Peyer's patch (tissue), 4 donors: ENCODE measurements around the gene UCK2. TPM values are rescaled to one million over a fixed set of nuclear protein-coding genes. Genes with fewer than 3 reads are reported as not detected.

Source experiments
- DNase-seq, 3 donors: peaks; one replicate each; pipeline ENCODE4 v3.0.0-alpha.2; 2017 to 2019
- H3K27ac ChIP-seq, 4 donors: fragments of 200-600 bp; sonication (generic); one replicate each; pipeline ENCODE4 v1.5.1; 2016 to 2019
- H3K27me3 ChIP-seq, 2 donors: fragments of 200-600 bp; sonication (generic); one replicate each; pipeline ENCODE4 v1.5.1; 2019
- H3K36me3 ChIP-seq, 3 donors: fragments of 200-600 bp; sonication (generic); one replicate each; pipeline ENCODE4 v1.5.1; 2016 to 2019
- H3K4me1 ChIP-seq, 4 donors: fragments of 200-600 bp; sonication (generic); one replicate each; pipeline ENCODE4 v1.5.1; 2016 to 2019
- H3K4me3 ChIP-seq, 4 donors: fragments of 200-600 bp; sonication (generic); 1 replicate in 3 of 4; 2 replicates in 1 of 4; pipeline ENCODE4 v1.5.1; 2016 to 2019; ENCODE audit warnings: mild to moderate bottlenecking in 1 of 4
- H3K9me3 ChIP-seq, 4 donors: fragments of 200-600 bp; sonication (generic); one replicate each; pipeline ENCODE4 v1.5.1; 2016 to 2019; ENCODE audit warnings: mild to moderate bottlenecking in 1 of 4
- POLR2A ChIP-seq, 2 donors: fragments of 450-650 bp; IDR thresholded peaks; one replicate each; pipeline ENCODE4 v1.5.1; 2017; ENCODE audit warnings: antibody characterized with exemption in 2 of 2, mild to moderate bottlenecking in 2 of 2, moderate library complexity in 2 of 2
- total RNA-seq, 4 donors: library from RNA; depleted of rRNA; stranded (reverse); fragments of >200 nt; gene quantifications; one replicate each; pipeline ENCODE4 v1.1.0, GENCODE V29; 2016
- TF ChIP-seq, protein P1 (sequence below), 6 experiments: fragments of 450-650 bp in 4 of 6; fragments of 200-600 bp in 2 of 6; sonication (generic) in 1 of 6; IDR thresholded peaks; one replicate each; pipeline ENCODE4 v1.5.1; 2017 to 2019; ENCODE audit warnings: antibody characterized with exemption in 6 of 6, mild to moderate bottlenecking in 3 of 6, moderate library complexity in 1 of 6

UCK2 gene
- total RNA-seq, 4 donors from 2014 or later: 36.3 to 117 (median 84.7) TPM

DNA sequence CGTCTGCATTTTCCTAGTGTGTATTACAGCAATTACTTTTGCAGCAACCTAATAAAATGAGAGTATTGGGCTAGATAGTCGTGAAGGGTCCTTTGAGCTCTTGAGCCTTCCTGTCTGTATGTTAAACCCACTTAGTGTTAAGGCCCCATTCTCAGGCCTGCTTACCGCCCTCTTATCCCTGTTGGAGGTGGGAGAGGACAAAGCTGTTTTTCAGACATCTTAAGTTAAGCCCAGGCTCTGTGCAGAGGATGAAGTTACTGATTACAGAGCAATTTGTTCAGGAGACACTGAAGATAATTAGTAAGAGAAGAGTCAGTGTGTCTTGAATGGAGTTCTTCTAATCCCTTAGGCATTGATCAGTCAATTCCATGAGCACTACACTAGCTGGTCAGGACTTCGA lies 114.6 kb downstream of the UCK2 start:
- no peak for DNase-seq
- no peaks in the 10 kb centered on the region for H3K36me3 ChIP-seq

DNA sequence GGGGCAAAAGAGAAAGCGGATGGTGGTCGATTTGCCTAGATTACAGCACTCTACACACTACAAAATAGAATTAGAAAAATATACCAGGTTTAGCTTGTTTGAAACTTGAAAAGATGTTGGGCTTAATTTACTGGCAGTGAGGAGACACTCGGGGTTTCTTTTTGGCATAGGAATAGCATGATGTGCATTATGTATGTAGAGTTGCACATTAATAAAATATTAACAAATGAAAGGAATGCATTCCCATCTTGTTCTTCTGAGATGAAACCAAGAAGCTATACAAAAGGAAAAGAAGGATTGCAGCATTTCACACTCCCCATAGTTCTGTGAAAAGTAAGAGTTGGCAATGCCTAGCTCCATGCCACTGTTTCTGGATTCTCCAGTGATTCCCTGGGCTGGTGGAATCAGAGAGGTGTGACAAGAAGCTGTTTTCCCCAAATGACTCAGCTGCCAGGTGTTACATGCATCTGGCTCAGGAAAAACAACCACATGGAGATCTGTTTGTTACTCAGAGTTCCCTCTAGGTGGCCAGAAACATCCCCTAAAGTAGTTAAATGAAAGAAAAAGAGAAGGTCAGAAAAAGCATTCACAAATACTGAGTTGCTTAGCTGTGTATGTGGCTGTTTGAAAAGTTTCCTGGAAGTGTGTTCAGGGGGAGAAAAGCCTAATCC lies 115.6 kb downstream of the UCK2 start:
- Histone ChIP-seq H3K9me3 (no peaks in the 10 kb centered on the region), H3K36me3 (no peaks in the 10 kb centered on the region), H3K27ac (no peak overlapping the region), H3K4me1 (no peaks in the 10 kb centered on the region), H3K4me3 (no peak overlapping the region), H3K27me3 (no peaks in the 10 kb centered on the region)
- no peak for DNase-seq
- no peak for TF ChIP-seq POLR2A (IDR thresholded peaks at IDR 0.05)

More for the DNA sequence above, 114.6 kb downstream of the UCK2 start:
- no peak overlapping the region for H3K4me3 ChIP-seq
- TF ChIP-seq, protein P1, sequence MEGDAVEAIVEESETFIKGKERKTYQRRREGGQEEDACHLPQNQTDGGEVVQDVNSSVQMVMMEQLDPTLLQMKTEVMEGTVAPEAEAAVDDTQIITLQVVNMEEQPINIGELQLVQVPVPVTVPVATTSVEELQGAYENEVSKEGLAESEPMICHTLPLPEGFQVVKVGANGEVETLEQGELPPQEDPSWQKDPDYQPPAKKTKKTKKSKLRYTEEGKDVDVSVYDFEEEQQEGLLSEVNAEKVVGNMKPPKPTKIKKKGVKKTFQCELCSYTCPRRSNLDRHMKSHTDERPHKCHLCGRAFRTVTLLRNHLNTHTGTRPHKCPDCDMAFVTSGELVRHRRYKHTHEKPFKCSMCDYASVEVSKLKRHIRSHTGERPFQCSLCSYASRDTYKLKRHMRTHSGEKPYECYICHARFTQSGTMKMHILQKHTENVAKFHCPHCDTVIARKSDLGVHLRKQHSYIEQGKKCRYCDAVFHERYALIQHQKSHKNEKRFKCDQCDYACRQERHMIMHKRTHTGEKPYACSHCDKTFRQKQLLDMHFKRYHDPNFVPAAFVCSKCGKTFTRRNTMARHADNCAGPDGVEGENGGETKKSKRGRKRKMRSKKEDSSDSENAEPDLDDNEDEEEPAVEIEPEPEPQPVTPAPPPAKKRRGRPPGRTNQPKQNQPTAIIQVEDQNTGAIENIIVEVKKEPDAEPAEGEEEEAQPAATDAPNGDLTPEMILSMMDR (IDR thresholded peaks at IDR 0.05): no peak
- H3K27ac ChIP-seq: no peak overlapping the region
- H3K27me3 ChIP-seq: no peaks in the 10 kb centered on the region
- H3K4me1 ChIP-seq: no peaks in the 10 kb centered on the region
- no peaks in the 10 kb centered on the region for H3K9me3 ChIP-seq

DNA sequence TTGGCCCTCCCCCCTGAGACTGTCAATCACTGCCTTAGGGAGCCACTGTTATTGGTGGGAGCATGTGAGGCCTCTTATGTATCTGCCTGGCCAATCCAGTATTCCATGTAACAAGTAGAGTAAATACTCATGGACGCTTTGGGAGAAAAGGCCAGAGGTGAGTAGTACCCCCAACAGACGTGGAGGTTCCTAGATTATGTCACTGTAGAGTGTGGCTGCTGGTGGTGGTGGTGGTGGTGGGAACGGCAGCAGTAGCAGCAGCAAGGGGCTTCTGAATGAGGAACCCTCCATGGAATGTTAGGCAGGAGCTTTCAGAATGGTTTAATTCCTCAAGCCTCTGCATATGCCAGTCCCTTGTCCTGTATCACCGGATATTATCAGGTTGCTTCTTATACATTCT lies 118.5 kb downstream of the UCK2 start:
- TF ChIP-seq, protein P1 (IDR thresholded peaks at IDR 0.05): no peak
- TF ChIP-seq POLR2A (IDR thresholded peaks at IDR 0.05): no peak
- no peaks in the 10 kb centered on the region for H3K9me3 ChIP-seq
- no peak for DNase-seq
- H3K36me3 ChIP-seq: no peaks in the 10 kb centered on the region
- H3K27me3 ChIP-seq: no peaks in the 10 kb centered on the region
- H3K4me1 ChIP-seq: no peaks in the 10 kb centered on the region
- H3K4me3 ChIP-seq: no peak overlapping the region
- no peak overlapping the region for H3K27ac ChIP-seq

DNA sequence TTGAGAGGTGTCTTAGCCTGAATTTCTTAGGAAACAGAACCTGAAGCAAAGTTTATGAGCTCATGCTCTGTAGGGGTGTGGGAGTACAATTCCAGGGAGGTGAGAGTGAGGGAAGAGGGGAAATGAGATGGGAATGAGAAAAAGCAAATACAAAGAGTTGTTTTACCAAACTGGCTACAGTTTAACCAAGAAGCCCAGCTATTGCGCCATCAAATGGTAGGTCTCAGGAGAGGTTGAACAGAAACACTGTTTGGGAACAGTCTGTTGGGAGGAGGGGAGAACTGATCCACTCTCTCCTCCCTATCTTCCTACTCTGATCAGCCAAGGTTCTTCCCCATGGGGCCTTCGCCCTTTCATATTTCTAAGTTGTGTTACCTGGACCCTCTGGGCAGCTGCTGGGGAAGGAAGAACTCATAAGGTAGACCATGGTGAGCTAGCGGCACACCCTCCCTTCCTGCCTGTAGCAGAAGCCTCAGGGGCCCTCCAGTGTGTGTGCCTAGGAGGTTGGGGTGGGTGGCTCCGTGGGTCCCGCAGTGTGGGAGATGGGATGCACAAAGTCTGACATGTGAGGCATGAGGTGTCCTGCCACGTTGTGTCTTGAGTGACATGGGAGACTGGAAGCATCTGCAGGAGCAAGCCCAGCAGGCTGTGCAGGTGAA lies 120.5 kb downstream of the UCK2 start:
- no peaks in the 10 kb centered on the region for H3K36me3 ChIP-seq
- TF ChIP-seq POLR2A (IDR thresholded peaks at IDR 0.05): no peak

DNA sequence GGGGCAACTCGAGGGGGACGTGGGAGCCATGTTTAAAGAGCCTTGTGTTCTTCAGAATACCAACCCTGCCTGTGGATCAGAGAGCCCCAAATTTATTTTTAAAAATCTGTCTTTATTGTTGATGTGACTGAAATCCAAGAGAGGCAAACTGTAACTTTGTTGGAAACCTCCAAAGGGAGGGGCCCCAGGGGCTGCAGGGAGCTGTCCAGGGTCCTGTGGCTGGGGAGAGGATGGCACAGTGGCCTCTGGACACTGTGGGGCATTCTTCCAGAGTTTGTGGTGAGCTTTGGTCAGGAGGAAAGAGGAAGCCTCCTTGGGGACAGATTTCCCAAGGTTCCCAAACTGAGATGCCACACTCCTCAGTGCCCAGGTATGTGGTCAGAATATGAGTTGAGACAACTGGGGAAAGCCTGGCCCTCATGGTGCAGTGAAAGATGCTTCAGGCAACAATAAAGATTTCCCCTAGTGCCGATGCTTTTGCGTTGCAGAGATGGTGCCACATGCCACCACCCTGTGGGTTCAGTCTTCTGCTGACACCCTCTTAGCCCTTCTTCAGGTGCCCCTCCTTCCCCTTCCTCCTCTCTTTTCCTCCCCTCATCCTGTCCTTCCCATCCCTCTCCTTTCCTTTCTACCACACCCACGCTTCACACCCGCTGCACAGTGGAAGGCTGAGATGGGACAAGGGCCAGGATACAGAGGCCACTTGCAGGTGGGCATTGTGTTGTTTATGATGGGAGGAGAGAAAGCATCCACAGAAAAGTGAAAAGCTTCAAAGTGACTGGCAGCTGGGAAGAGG lies 122.1 kb downstream of the UCK2 start:
- H3K9me3 ChIP-seq: no peaks in the 10 kb centered on the region
- no peak for DNase-seq
- TF ChIP-seq, protein P1 (IDR thresholded peaks at IDR 0.05): no peak
- no peak for TF ChIP-seq POLR2A (IDR thresholded peaks at IDR 0.05)

More for the DNA sequence above, 120.5 kb downstream of the UCK2 start:
- DNase-seq: no peak
- Histone ChIP-seq H3K4me3 (no peak overlapping the region), H3K4me1 (no peaks in the 10 kb centered on the region), H3K27ac (no peak overlapping the region), H3K27me3 (no peaks in the 10 kb centered on the region), H3K9me3 (no peaks in the 10 kb centered on the region)

DNA sequence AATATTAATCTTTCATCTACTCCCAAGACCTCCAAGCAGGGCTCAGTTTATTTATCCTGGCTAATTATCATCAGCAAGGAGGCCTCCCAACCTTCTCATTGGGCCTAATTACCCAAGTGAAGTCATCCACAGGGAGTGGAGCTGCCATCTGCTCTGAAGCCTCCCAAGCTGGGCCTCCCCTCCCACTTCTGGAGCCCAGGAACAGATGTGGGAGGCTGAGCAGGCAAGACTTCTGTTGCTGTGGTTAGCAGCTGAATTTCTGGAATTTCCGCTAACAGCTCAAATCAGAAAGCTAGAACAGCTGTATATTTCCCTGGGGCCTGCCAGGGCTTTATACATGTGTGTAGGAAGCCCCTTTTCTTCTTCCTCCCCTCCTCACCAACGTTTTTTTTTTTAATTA lies 127.5 kb downstream of the UCK2 start:
- Histone ChIP-seq H3K4me3 (no peak overlapping the region), H3K27ac (no peak overlapping the region), H3K4me1 (no peaks in the 10 kb centered on the region), H3K36me3 (no peaks in the 10 kb centered on the region), H3K27me3 (no peaks in the 10 kb centered on the region), H3K9me3 (no peaks in the 10 kb centered on the region)
- TF ChIP-seq, protein P1 (IDR thresholded peaks at IDR 0.05): no peak
- TF ChIP-seq POLR2A (IDR thresholded peaks at IDR 0.05): no peak
- no peak for DNase-seq

More for the DNA sequence above, 122.1 kb downstream of the UCK2 start:
- no peak overlapping the region for H3K4me3 ChIP-seq
- no peaks in the 10 kb centered on the region for H3K4me1 ChIP-seq
- H3K27me3 ChIP-seq: no peaks in the 10 kb centered on the region
- no peak overlapping the region for H3K27ac ChIP-seq
- H3K36me3 ChIP-seq: no peaks in the 10 kb centered on the region
